ENCODE measurements around the gene ERGIC1. TPM values are rescaled to one million over a fixed set of nuclear protein-coding genes. Genes with fewer than 3 reads are reported as not detected.
A peak's percentile ranks its signal among the peaks of the same experiment; 100 is the strongest.

ERGIC1 gene
- total RNA-seq, 1 experiment from 2014 or later: 77.0 TPM

- H3K79me2 ChIP-seq (ENCODE audit: insufficient read depth, low read length): peaks cover 10% of the 10 kb centered on the region; the same call in 1 of the 2 replicates
- no peak overlapping the region for H3K4ac ChIP-seq (ENCODE audit: low read depth, low read length)
- H2BK12ac ChIP-seq (ENCODE audit: insufficient read length, low read depth, low read length): no peak overlapping the region
- no peak overlapping the region for H2BK5ac ChIP-seq (ENCODE audit: insufficient read length, low read length)
- H3K4me2 ChIP-seq (ENCODE audit: insufficient read depth, insufficient read length, low read length): no peak overlapping the region
- Mint-ChIP-seq H3K27ac (peak overlapping the region in 2 of 3 experiments; percentile 47 to 86; a peak in 3 of 7 replicates), H3K36me3 (ENCODE audit: insufficient read depth in 1 of 3, low read depth in 3 of 3) (peaks cover 7 to 15% (median 10%) of the 10 kb centered on the region in 3 experiments; a peak in 5 of 7 replicates), H3K4me1 (peaks cover 15 to 38% of the 10 kb centered on the region in 2 experiments; a peak in 3 of 4 replicates), H3K9me3 (no peaks in the 10 kb centered on the region), H3K4me3 (no peak overlapping the region), H3K27me3 (ENCODE audit: low read depth) (no peaks in the 10 kb centered on the region)
- 0 out of 2 replicates have a peak, but pooled peaks cover 3% of the 10 kb centered on the region for H3K4me1 ChIP-seq (ENCODE audit: insufficient read depth, low read length)
- no peak overlapping the region for H4K5ac ChIP-seq (ENCODE audit: insufficient read length, low read depth, low read length)
- H2BK120ac ChIP-seq (ENCODE audit: low read depth, low read length, poor library complexity, severe bottlenecking): no peak overlapping the region
- H3K9me3 ChIP-seq (ENCODE audit: control insufficient read depth, low read depth, low read length): no peaks in the 10 kb centered on the region
- no peak overlapping the region for H4K8ac ChIP-seq (replicated peaks; ENCODE audit: insufficient read length, low read depth, low read length)
- TF ChIP-seq CTCF (conservative IDR thresholded peaks at IDR 0.05): no peak
- H4K20me1 ChIP-seq (ENCODE audit: control insufficient read depth, insufficient read depth, insufficient read length): peaks cover 3% of the 10 kb centered on the region
- no peak overlapping the region for H2BK20ac ChIP-seq (ENCODE audit: low read depth, low read length, poor library complexity, severe bottlenecking)
- H3K79me1 ChIP-seq (ENCODE audit: insufficient read depth, low read depth, low read length, poor library complexity, severe bottlenecking): no peaks in the 10 kb centered on the region
- H3K56ac ChIP-seq (ENCODE audit: insufficient read length, low read depth, low read length): no peak overlapping the region
- no peak overlapping the region for H3T11ph ChIP-seq (ENCODE audit: low read length)
- no peak overlapping the region for H3K14ac ChIP-seq (ENCODE audit: insufficient read depth, low read length)
- peaks cover 3% of the 10 kb centered on the region for H3K23me2 ChIP-seq (ENCODE audit: insufficient read length, low read depth, low read length, poor library complexity, severe bottlenecking)
- DNase-seq: no peak
- WGBS (ENCODE audit: extremely low coverage, insufficient read length, low lambda C conversion rate): no CpG with 5 or more reads among the region's 4 CpGs
- no peak overlapping the region for H3K27ac ChIP-seq (ENCODE audit: insufficient read length, low read depth, low read length)
- H3K18ac ChIP-seq (ENCODE audit: insufficient read length, low read depth, low read length): no peak overlapping the region
- no peak overlapping the region for H4K91ac ChIP-seq (ENCODE audit: insufficient read length, low read depth, low read length)
- H3K27me3 ChIP-seq (ENCODE audit: insufficient read depth, low read length): no peaks in the 10 kb centered on the region
- H2BK15ac ChIP-seq (ENCODE audit: low read depth, low read length): no peak overlapping the region
- H2AFZ ChIP-seq (ENCODE audit: low read length): no peak overlapping the region
- H3K9ac ChIP-seq (ENCODE audit: extremely low read depth, insufficient read length, low read length): no peak overlapping the region
- H2AK5ac ChIP-seq (ENCODE audit: insufficient read length, low read length): no peak overlapping the region
- no peak overlapping the region for H3K23ac ChIP-seq (ENCODE audit: insufficient read length, low read depth, low read length)
Observed at GRCh38 chr5:172859966-172860365, 25.9 kb downstream of the ERGIC1 start.

Measured in H9 (cell line).